OCI-LY7 (cell line): Measurements from ENCODE around the gene RNF144B.

Source experiments
- EZH2phosphoT487 ChIP-seq: fragments of 200-600 bp; sonication (generic); IDR thresholded peaks from 2 replicates; pipeline ENCODE4 v1.6.1; 2018; ENCODE audit warnings: low read depth, borderline replicate concordance, mild to moderate bottlenecking, mixed run types, antibody characterized with exemption, low read length, moderate library complexity, mixed read lengths
- TF ChIP-seq, protein P1 (sequence below): fragments of 200-600 bp; sonication (generic); conservative IDR thresholded peaks from 2 replicates; pipeline ENCODE4 v1.5.1; 2014; ENCODE audit warnings: mild to moderate bottlenecking, antibody characterized with exemption, low read length, moderate library complexity, mixed read lengths

- TF ChIP-seq, protein P1, sequence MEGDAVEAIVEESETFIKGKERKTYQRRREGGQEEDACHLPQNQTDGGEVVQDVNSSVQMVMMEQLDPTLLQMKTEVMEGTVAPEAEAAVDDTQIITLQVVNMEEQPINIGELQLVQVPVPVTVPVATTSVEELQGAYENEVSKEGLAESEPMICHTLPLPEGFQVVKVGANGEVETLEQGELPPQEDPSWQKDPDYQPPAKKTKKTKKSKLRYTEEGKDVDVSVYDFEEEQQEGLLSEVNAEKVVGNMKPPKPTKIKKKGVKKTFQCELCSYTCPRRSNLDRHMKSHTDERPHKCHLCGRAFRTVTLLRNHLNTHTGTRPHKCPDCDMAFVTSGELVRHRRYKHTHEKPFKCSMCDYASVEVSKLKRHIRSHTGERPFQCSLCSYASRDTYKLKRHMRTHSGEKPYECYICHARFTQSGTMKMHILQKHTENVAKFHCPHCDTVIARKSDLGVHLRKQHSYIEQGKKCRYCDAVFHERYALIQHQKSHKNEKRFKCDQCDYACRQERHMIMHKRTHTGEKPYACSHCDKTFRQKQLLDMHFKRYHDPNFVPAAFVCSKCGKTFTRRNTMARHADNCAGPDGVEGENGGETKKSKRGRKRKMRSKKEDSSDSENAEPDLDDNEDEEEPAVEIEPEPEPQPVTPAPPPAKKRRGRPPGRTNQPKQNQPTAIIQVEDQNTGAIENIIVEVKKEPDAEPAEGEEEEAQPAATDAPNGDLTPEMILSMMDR = peak; percentile 44; the same call in 1 of the 2 replicates
- no peak for TF ChIP-seq EZH2phosphoT487
Observed at GRCh38 chr6:18343741-18344140, 43.4 kb upstream of the RNF144B start.
